CD14-positive monocyte (primary cell): ENCODE measurements around the gene KCNN4. TPM values are rescaled to one million over a fixed set of nuclear protein-coding genes. Genes with fewer than 3 reads are reported as not detected.

ENCODE experiments used
- DNase-seq, 3 donors: peaks; one replicate each; pipeline ENCODE4 v3.0.0-alpha.2; 2011 to 2022
- H2AFZ ChIP-seq: 2 replicates; pipeline ENCODE4 v1.6.0; 2012; ENCODE audit warnings: mild to moderate bottlenecking, low read depth, low read length, inconsistent platforms; ENCODE audit not compliant: insufficient read depth, poor library complexity, severe bottlenecking
- H3K27ac ChIP-seq, 2 donors: 1 replicate in 1 of 2; 2 replicates in 1 of 2; pipeline ENCODE4 v1.5.1; 2012 to 2013; ENCODE audit warnings: low read length in 2 of 2, control low read depth in 1 of 2, inconsistent platforms in 1 of 2, low read depth in 1 of 2, mild to moderate bottlenecking in 1 of 2
- H3K27me3 ChIP-seq, 2 donors: one replicate each; pipeline versions ENCODE4 v1.6.0 to v1.6.1; 2011 to 2013; ENCODE audit warnings: low read length in 2 of 2; ENCODE audit not compliant: control insufficient read depth in 2 of 2, insufficient read depth in 2 of 2
- H3K36me3 ChIP-seq, 2 donors: replicated peaks in 1 of 2; 1 replicate in 1 of 2; 2 replicates in 1 of 2; pipeline versions ENCODE4 v1.5.1 to v1.6.1; 2012 to 2013; ENCODE audit warnings: low read length in 2 of 2, control low read depth in 1 of 2, inconsistent platforms in 1 of 2, mild to moderate bottlenecking in 1 of 2; ENCODE audit not compliant: insufficient read depth in 2 of 2, control insufficient read depth in 1 of 2
- H3K4me1 ChIP-seq, 2 donors: 1 replicate in 1 of 2; 2 replicates in 1 of 2; pipeline versions ENCODE4 v1.5.1 to v1.6.1; 2012 to 2013; ENCODE audit warnings: low read length in 2 of 2, control low read depth in 1 of 2, inconsistent platforms in 1 of 2, mild to moderate bottlenecking in 1 of 2, moderate library complexity in 1 of 2; ENCODE audit not compliant: insufficient read depth in 2 of 2, control insufficient read depth in 1 of 2
- H3K4me2 ChIP-seq: replicated peaks from 2 replicates; pipeline ENCODE3; 2012; ENCODE audit warnings: low read length, moderate library complexity, mild to moderate bottlenecking; ENCODE audit not compliant: poor library complexity, severe bottlenecking; ENCODE audit errors: extremely low read depth
- H3K4me3 ChIP-seq, 3 experiments: fragments of 200-600 bp in 1 of 3; sonication (generic) in 1 of 3; replicated peaks in 1 of 3; 1 replicate in 2 of 3; 2 replicates in 1 of 3; pipeline ENCODE4 v1.5.1; 2011 to 2013; ENCODE audit warnings: low read length in 3 of 3, mild to moderate bottlenecking in 3 of 3, control low read depth in 2 of 3, low read depth in 2 of 3, inconsistent platforms in 1 of 3, moderate library complexity in 1 of 3
- H3K79me2 ChIP-seq: 2 replicates; pipeline ENCODE4 v1.6.0; 2012; ENCODE audit warnings: mild to moderate bottlenecking, control low read depth, inconsistent platforms, low read length, moderate library complexity; ENCODE audit not compliant: insufficient read depth
- H3K9ac ChIP-seq: 2 replicates; pipeline ENCODE4 v1.6.0; 2017; ENCODE audit warnings: low read length, mild to moderate bottlenecking; ENCODE audit not compliant: insufficient read depth, poor library complexity, severe bottlenecking
- H3K9me3 ChIP-seq, 2 donors: replicated peaks in 1 of 2; 1 replicate in 1 of 2; 2 replicates in 1 of 2; pipeline versions ENCODE4 v1.5.1 to v1.6.1; 2012 to 2013; ENCODE audit warnings: low read length in 2 of 2, control low read depth in 1 of 2; ENCODE audit not compliant: control insufficient read depth in 1 of 2, insufficient read depth in 1 of 2
- H4K20me1 ChIP-seq: 2 replicates; pipeline ENCODE4 v1.6.0; 2012; ENCODE audit warnings: mild to moderate bottlenecking, low read length, control low read depth, moderate library complexity; ENCODE audit not compliant: insufficient read depth
- H3K27ac Mint-ChIP-seq, 7 donors: one replicate each; pipeline ENCODE4 v1.8.0; 2020; ENCODE audit warnings: mild to moderate bottlenecking in 7 of 7, mixed read lengths in 7 of 7, moderate library complexity in 6 of 7, inconsistent platforms in 2 of 7
- H3K27me3 Mint-ChIP-seq, 3 donors: one replicate each; pipeline ENCODE4 v1.8.0; 2021 to 2022; ENCODE audit warnings: low read depth in 3 of 3, mild to moderate bottlenecking in 3 of 3, mixed read lengths in 3 of 3, moderate library complexity in 3 of 3, inconsistent platforms in 1 of 3
- H3K36me3 Mint-ChIP-seq, 2 donors: one replicate each; pipeline ENCODE4 v1.8.0; 2020; ENCODE audit warnings: mixed read lengths in 2 of 2, inconsistent platforms in 1 of 2, mild to moderate bottlenecking in 1 of 2
- H3K4me1 Mint-ChIP-seq: one replicate; pipeline ENCODE4 v1.8.0; 2020; ENCODE audit warnings: mild to moderate bottlenecking, mixed read lengths
- H3K4me3 Mint-ChIP-seq, 2 donors: one replicate each; pipeline ENCODE4 v1.8.0; 2020; ENCODE audit warnings: mild to moderate bottlenecking in 2 of 2, mixed read lengths in 2 of 2, moderate library complexity in 1 of 2
- H3K9me3 Mint-ChIP-seq, 7 donors: one replicate each; pipeline ENCODE4 v1.8.0; 2020 to 2022; ENCODE audit warnings: mixed read lengths in 7 of 7, mild to moderate bottlenecking in 6 of 7, moderate library complexity in 6 of 7, inconsistent platforms in 2 of 7
- CTCF ChIP-seq: fragments of 200-600 bp; IDR thresholded peaks from one replicate; pipeline ENCODE4 v1.8.0; 2022; ENCODE audit warnings: antibody characterized with exemption, mild to moderate bottlenecking
- WGBS: methylation state at CpG from one replicate; pipeline ENCODE4 v1.1.5; 2013; ENCODE audit warnings: missing lambda C conversion rate; ENCODE audit not compliant: insufficient coverage; 5-methylcytosine and 5-hydroxymethylcytosine counted together
- intact Hi-C, 2 donors: fragments of 100-400 bp; cut with micrococcal nuclease; formaldehyde crosslinking; loops; one replicate each; pipeline versions ENCODE4 v1.15.0 to v1.15.1; 2023
- polyA plus RNA-seq, 3 donors: library from polyadenylated mRNA; depleted of rRNA in 1 of 3; unstranded in 2 of 3; stranded (reverse) in 1 of 3; fragments of 300-500 nt in 2 of 3; fragments of >200 nt in 1 of 3; fragmentation: Illumina TruSeq in 2 of 3; gene quantifications; 1 replicate in 2 of 3; 2 replicates in 1 of 3; pipeline ENCODE4 v1.2.3, GENCODE V29; 2012 to 2021

KCNN4 gene
- polyA plus RNA-seq, 3 donors = 12.9 to 70.4 (median 17.1) TPM

DNA sequence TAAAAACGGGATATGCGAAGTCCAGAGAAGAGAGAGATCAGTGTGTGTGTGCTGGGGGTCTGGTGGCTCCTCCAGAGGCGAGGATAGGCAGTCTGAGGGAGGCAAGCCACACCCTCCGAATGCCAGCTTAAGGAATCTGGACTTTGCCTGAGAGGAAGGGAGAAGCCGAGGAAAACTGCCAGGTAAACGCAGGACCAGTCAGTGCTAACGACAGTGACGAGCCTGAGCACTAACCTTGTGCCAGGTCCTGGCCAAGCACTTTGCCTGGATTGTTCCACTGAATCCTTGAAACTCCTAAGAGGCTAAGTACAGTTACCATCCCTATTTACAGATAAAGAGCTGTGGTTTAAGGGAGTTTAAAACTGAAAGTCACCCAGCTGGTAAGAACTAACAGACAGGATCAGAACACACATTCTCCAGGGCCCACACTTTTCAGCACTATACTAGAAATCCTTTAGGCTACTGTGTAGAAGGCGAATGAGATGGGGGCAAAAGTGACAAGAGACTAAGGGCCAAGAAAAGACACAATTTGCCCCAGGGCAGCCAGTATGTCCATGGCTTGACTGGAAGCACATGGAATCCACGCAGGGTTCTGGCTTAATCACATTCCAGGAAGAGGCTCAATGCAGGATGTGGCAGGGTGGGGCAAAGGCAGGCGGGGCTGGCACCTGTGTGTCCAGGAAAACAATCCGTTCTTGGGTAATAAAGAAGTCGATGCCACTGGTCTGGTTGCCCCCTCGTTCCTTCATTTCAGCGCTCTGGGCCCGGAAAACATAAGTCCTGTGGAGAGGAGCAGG lies 41.1 kb downstream of the KCNN4 start:
- H3K9ac ChIP-seq = no peak overlapping the region
- H3K36me3 ChIP-seq = peaks cover 75 to 93% of the 10 kb centered on the region in 2 donors
- H3K27me3 ChIP-seq = no peaks in the 10 kb centered on the region
- peaks cover 0 to 3% (median 0%) of the 10 kb centered on the region in 3 donors for H3K27me3 Mint-ChIP-seq
- H3K27ac ChIP-seq = peak overlapping the region in 1 of 2 donors; percentile 51
- H3K4me3 Mint-ChIP-seq = no peak overlapping the region
- H3K79me2 ChIP-seq = peaks cover 14% of the 10 kb centered on the region
- peaks cover 0 to 2% (median 0%) of the 10 kb centered on the region in 7 donors for H3K9me3 Mint-ChIP-seq
- no peak for DNase-seq
- H3K36me3 Mint-ChIP-seq = peaks cover 84 to 94% of the 10 kb centered on the region in 2 donors
- H4K20me1 ChIP-seq = no peaks in the 10 kb centered on the region
- TF ChIP-seq CTCF = no peak
- intact Hi-C loops = loop anchor here in 1 of 2 donors (5.0 kb wide), 1 partner anchor 63 kb away; the partner anchor contains the start of gene LYPD5
- H3K4me2 ChIP-seq = no peak overlapping the region
- H3K27ac Mint-ChIP-seq = peak overlapping the region in 2 of 7 donors; percentile 44 to 56
- no peak overlapping the region for H3K4me3 ChIP-seq
- peaks cover 9 to 10% of the 10 kb centered on the region in 2 donors for H3K4me1 ChIP-seq
- 94% methylated on average over 11 of the region's 16 CpGs for WGBS
- H3K4me1 Mint-ChIP-seq = peaks cover 13% of the 10 kb centered on the region
- H2AFZ ChIP-seq = no peak overlapping the region
- no peaks in the 10 kb centered on the region for H3K9me3 ChIP-seq

DNA sequence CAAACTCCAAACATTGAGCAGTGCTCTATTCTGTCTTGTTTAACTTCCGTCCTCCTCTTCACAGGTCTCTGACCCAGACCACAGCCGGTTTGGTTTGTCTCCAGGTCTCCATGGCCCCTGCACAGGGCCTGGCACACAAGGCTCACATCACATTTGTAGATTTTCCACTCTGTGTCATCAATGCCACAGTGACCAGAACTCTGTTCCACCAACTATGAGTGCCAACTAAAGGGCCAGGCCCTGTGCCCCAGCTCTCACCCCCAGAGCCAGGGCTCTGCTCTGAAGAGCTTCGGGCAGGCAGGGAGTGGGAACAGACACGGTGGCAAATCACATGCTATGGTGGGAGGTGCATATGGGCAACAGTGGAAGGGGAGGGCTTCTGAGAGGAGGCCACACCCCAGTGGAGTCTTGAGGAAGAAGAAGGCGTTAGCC lies 42.0 kb downstream of the KCNN4 start:
- H3K27me3 Mint-ChIP-seq = no peaks in the 10 kb centered on the region
- no peak overlapping the region for H3K9ac ChIP-seq
- H3K4me1 Mint-ChIP-seq = peaks cover 6% of the 10 kb centered on the region
- no peak overlapping the region for H2AFZ ChIP-seq
- H3K4me1 ChIP-seq = peaks cover 1% of the 10 kb centered on the region in 2 donors
- H3K79me2 ChIP-seq = peaks cover 8% of the 10 kb centered on the region
- intact Hi-C loops = loop anchor here in 1 of 2 donors (5.0 kb wide), 1 partner anchor 64 kb away; the partner anchor contains the start of gene LYPD5
- peaks cover 86 to 98% of the 10 kb centered on the region in 2 donors for H3K36me3 Mint-ChIP-seq
- H3K27me3 ChIP-seq = no peaks in the 10 kb centered on the region
- peak overlapping the region in 2 of 7 donors; percentile 24 to 28 for H3K27ac Mint-ChIP-seq
- no peak for DNase-seq
- TF ChIP-seq CTCF = no peak
- no peaks in the 10 kb centered on the region for H3K9me3 ChIP-seq
- no peak overlapping the region for H3K4me2 ChIP-seq
- H3K9me3 Mint-ChIP-seq = peaks cover 0 to 2% (median 0%) of the 10 kb centered on the region in 7 donors
- peaks cover 80 to 98% of the 10 kb centered on the region in 2 donors for H3K36me3 ChIP-seq
- H3K27ac ChIP-seq = peak overlapping the region in 1 of 2 donors; percentile 51
- H3K4me3 Mint-ChIP-seq = no peak overlapping the region
- 75% methylated on average over 3 of the region's 5 CpGs for WGBS
- H4K20me1 ChIP-seq = no peaks in the 10 kb centered on the region
- no peak overlapping the region for H3K4me3 ChIP-seq
